Measurements from ENCODE around the gene GRIK3. TPM values are rescaled to one million over a fixed set of nuclear protein-coding genes. Genes with fewer than 3 reads are reported as not detected.

GRIK3 gene
- total RNA-seq, 4 donors from 2014 or later: 0.75 to 9.8 (median 1.2) TPM

GRCh38 chr1:36797761-36798160, 236.6 kb downstream of the GRIK3 start:
- Histone ChIP-seq H3K9me3 (no peaks in the 10 kb centered on the region), H3K36me3 (no peaks in the 10 kb centered on the region), H3K4me3 (no peak overlapping the region), H3K4me1 (no peaks in the 10 kb centered on the region), H3K27me3 (no peaks in the 10 kb centered on the region), H3K27ac (no peak overlapping the region)
- in situ Hi-C loops (cut with MboI; ENCODE audit: low pct_ligation_motif_present in 1 of 4, low pct_unique_long_range_greater_than_20kb in 1 of 4, low sequenced_read_pairs in 3 of 4) (no loop called here), intact Hi-C loops (cut with DNase I; ENCODE audit: low total_unique reads) (no loop called here)
- TF ChIP-seq EP300 (IDR thresholded peaks at IDR 0.05; ENCODE audit: low read depth): no peak
- TF ChIP-seq POLR2A (IDR thresholded peaks at IDR 0.05): no peak
- TF ChIP-seq CTCF (IDR thresholded peaks at IDR 0.05): no peak
- no peak for TF ChIP-seq POLR2AphosphoS5 (IDR thresholded peaks at IDR 0.05)
- WGBS, 2 donors (ENCODE audit: low coverage in 1 of 2): 74% methylated on average over 7 of the region's 7 CpGs; no CpG with 5 or more reads in 1 of the 2 donors
- DNase-seq: no peak

GRCh38 chr1:36796733-36797132, 237.6 kb downstream of the GRIK3 start:
- in situ Hi-C loops (cut with MboI; ENCODE audit: low pct_ligation_motif_present in 1 of 4, low pct_unique_long_range_greater_than_20kb in 1 of 4, low sequenced_read_pairs in 3 of 4): no loop called here
- Histone ChIP-seq H3K4me3 (no peak overlapping the region), H3K4me1 (no peaks in the 10 kb centered on the region), H3K9me3 (no peaks in the 10 kb centered on the region), H3K36me3 (no peaks in the 10 kb centered on the region), H3K27ac (no peak overlapping the region), H3K27me3 (no peaks in the 10 kb centered on the region)
- no peak for DNase-seq
- intact Hi-C loops (cut with DNase I; ENCODE audit: low total_unique reads): no loop called here
- 49 to 55% methylated on average over 3 to 5 of the region's 5 CpGs for WGBS, 2 donors (ENCODE audit: low coverage in 1 of 2)
- TF ChIP-seq CTCF (IDR thresholded peaks at IDR 0.05) (no peak), POLR2A (IDR thresholded peaks at IDR 0.05) (no peak), POLR2AphosphoS5 (IDR thresholded peaks at IDR 0.05) (no peak), EP300 (IDR thresholded peaks at IDR 0.05; ENCODE audit: low read depth) (no peak)

- Histone ChIP-seq H3K9me3 (no peaks in the 10 kb centered on the region), H3K27ac (no peak overlapping the region), H3K36me3 (no peaks in the 10 kb centered on the region), H3K27me3 (peaks cover under 1% of the 10 kb centered on the region), H3K4me3 (no peak overlapping the region), H3K4me1 (no peaks in the 10 kb centered on the region)
- TF ChIP-seq POLR2A (IDR thresholded peaks at IDR 0.05) (no peak), POLR2AphosphoS5 (IDR thresholded peaks at IDR 0.05) (no peak), CTCF (IDR thresholded peaks at IDR 0.05) (no peak)
- WGBS, 2 donors (ENCODE audit: low coverage in 1 of 2): 71% methylated on average over 5 of the region's 5 CpGs; no CpG with 5 or more reads in 1 of the 2 donors
- in situ Hi-C loops (cut with MboI; ENCODE audit: low pct_ligation_motif_present in 1 of 4, low pct_unique_long_range_greater_than_20kb in 1 of 4, low sequenced_read_pairs in 3 of 4): no loop called here
- no peak for DNase-seq
- intact Hi-C loops (cut with DNase I; ENCODE audit: low total_unique reads): no loop called here
These were observed 238.2 kb downstream of the GRIK3 start for GRCh38 chr1:36796106-36796590.

- 75% methylated on average over 3 of the region's 3 CpGs; no CpG with 5 or more reads in 1 of the 2 donors for WGBS, 2 donors (ENCODE audit: low coverage in 1 of 2)
- no peaks in the 10 kb centered on the region for H3K4me1 ChIP-seq
- in situ Hi-C loops (cut with MboI; ENCODE audit: low pct_ligation_motif_present in 1 of 4, low pct_unique_long_range_greater_than_20kb in 1 of 4, low sequenced_read_pairs in 3 of 4) (no loop called here), intact Hi-C loops (cut with DNase I; ENCODE audit: low total_unique reads) (no loop called here)
- no peak overlapping the region for H3K27ac ChIP-seq
- H3K27me3 ChIP-seq: peaks cover 13% of the 10 kb centered on the region
- no peak for TF ChIP-seq POLR2AphosphoS5 (IDR thresholded peaks at IDR 0.05)
- no peak for TF ChIP-seq CTCF (IDR thresholded peaks at IDR 0.05)
- TF ChIP-seq EP300 (IDR thresholded peaks at IDR 0.05; ENCODE audit: low read depth): no peak
- TF ChIP-seq POLR2A (IDR thresholded peaks at IDR 0.05): no peak
- no peak overlapping the region for H3K4me3 ChIP-seq
- DNase-seq: no peak
- no peaks in the 10 kb centered on the region for H3K9me3 ChIP-seq
- no peaks in the 10 kb centered on the region for H3K36me3 ChIP-seq
These were observed 239.9 kb downstream of the GRIK3 start for GRCh38 chr1:36794460-36794859.
